Measurements from ENCODE around the gene SCUBE3. TPM values are rescaled to one million over a fixed set of nuclear protein-coding genes. Genes with fewer than 3 reads are reported as not detected.

SCUBE3 gene
- total and polyA plus RNA-seq, 9 of the 15 experiments (the other 6 are each of a cell fraction or from before 2014, with no cell fraction given): 0.01 to 0.11 TPM; not detected in 7

- TF ChIP-seq REST (IDR thresholded peaks at IDR 0.05; ENCODE audit: borderline replicate concordance): no peak
- TF ChIP-seq REST (CRISPR knock-in tag; IDR thresholded peaks at IDR 0.05; ENCODE audit: low read depth): peak; percentile 50
- peak; percentile 70 for TF ChIP-seq NFRKB (IDR thresholded peaks at IDR 0.05; ENCODE audit: low read depth)
- TF ChIP-seq, protein P1, sequence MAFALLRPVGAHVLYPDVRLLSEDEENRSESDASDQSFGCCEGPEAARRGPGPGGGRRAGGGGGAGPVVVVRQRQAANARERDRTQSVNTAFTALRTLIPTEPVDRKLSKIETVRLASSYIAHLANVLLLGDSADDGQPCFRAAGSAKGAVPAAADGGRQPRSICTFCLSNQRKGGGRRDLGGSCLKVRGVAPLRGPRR (CRISPR knock-in tag; IDR thresholded peaks at IDR 0.05): no peak
- TF ChIP-seq ZBTB7A (IDR thresholded peaks at IDR 0.05; ENCODE audit: borderline replicate concordance, control insufficient read depth, low read depth, low read length): peak; percentile 7
- TF ChIP-seq, protein P2, sequence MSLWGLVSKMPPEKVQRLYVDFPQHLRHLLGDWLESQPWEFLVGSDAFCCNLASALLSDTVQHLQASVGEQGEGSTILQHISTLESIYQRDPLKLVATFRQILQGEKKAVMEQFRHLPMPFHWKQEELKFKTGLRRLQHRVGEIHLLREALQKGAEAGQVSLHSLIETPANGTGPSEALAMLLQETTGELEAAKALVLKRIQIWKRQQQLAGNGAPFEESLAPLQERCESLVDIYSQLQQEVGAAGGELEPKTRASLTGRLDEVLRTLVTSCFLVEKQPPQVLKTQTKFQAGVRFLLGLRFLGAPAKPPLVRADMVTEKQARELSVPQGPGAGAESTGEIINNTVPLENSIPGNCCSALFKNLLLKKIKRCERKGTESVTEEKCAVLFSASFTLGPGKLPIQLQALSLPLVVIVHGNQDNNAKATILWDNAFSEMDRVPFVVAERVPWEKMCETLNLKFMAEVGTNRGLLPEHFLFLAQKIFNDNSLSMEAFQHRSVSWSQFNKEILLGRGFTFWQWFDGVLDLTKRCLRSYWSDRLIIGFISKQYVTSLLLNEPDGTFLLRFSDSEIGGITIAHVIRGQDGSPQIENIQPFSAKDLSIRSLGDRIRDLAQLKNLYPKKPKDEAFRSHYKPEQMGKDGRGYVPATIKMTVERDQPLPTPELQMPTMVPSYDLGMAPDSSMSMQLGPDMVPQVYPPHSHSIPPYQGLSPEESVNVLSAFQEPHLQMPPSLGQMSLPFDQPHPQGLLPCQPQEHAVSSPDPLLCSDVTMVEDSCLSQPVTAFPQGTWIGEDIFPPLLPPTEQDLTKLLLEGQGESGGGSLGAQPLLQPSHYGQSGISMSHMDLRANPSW (CRISPR knock-in tag; IDR thresholded peaks at IDR 0.05): peak; percentile 90; the same call in 1 of the 2 replicates
- no peak for TF ChIP-seq ADNP (tag; IDR thresholded peaks at IDR 0.05)
- no peak for TF ChIP-seq KLF16 (IDR thresholded peaks at IDR 0.05)
- no peak for TF ChIP-seq MBD1 (CRISPR knock-in tag; IDR thresholded peaks at IDR 0.05)
- peak; percentile 99 for TF ChIP-seq GMEB1 (CRISPR knock-in tag; IDR thresholded peaks at IDR 0.05)
- peak in 1 of 2 experiments; percentile 96; a peak in 3 of 4 replicates for TF ChIP-seq SRF (CRISPR knock-in tag; IDR thresholded peaks at IDR 0.05)
Observed at GRCh38 chr6:35259194-35259947, 45.6 kb downstream of the SCUBE3 start, which contains the start of gene ZNF76 (continued).
